ENCODE results near the gene EARS2.

The EARS2 gene

DNA sequence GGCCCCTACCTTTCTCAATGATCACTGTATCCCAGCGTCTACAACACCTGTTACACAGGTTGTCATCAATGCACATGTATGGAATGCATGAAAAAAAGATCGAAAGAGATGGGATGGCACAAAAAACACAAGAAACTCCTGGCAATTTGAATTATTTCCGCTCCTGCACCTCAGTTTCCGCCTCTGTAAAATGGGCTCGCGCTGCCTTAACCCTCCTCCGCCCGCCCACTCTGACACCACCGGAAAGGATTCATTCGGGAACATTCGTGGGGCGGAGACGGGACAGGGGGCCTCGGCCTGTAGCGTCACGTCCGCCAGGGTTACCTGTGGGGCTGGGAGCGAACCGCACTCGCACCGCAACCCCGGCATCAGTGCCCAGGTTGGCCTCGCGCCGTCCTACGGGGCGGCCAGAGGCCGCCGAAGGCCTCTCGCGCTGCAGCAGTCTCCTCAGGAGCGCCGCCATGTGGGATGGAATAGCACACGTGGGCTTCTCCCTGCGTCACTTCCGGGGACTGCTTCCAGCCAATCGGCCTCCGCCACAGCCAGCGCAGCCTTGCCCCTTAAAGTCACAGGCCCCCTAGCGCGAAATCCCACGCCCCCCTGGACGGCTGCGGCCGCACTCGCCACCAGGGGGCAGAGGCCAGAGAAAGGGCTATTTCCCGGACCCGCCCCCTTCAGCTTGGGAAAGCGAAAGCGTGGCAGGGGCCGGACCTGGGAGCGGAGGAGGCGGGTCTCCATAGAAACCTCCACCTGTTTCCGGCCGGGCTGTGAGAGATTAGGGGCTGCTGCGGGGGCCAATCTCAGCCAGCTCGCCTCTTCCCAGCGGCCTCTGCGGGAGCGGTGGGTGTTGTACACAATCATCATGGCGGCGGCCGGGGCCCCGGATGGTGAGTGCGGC, at the start of gene EARS2, which contains the start of gene UBFD1:
TSS of gene EARS2 (minus strand) at position 470 of the 898 bp plus-strand sequence. CDS start at position 463, 7 bp downstream.
TSS of gene UBFD1 (plus strand) at position 847 of the 898 bp plus-strand sequence. CDS start at position 863, 16 bp downstream.
- Histone ChIP-seq H3K9ac (ENCODE audit: insufficient read length, low read depth) (peak within 1 kb of the TSS; percentile 97), H3K4me1 (ENCODE audit: insufficient read depth, insufficient read length) (no peaks in the 10 kb centered on the region), H3K9me3 (ENCODE audit: insufficient read depth, low read length) (no peaks in the 10 kb centered on the region), H3K36me3 (ENCODE audit: insufficient read depth, insufficient read length, low read length) (peaks cover 87% of the 10 kb centered on the region), H3K4me3 (ENCODE audit: insufficient read length, low read depth) (peak within 1 kb of the TSS; percentile 94), H3K27me3 (ENCODE audit: insufficient read depth, insufficient read length) (no peaks in the 10 kb centered on the region)
- TF ChIP-seq YY1 (IDR thresholded peaks at IDR 0.05; ENCODE audit: insufficient read depth, insufficient read length), result peak; percentile 85
- no peak for TF ChIP-seq SUZ12 (IDR thresholded peaks at IDR 0.05; ENCODE audit: extremely low read depth, insufficient read depth, insufficient read length)
- TF ChIP-seq ZNF274 (IDR thresholded peaks at IDR 0.05; ENCODE audit: low read depth, low read length), result no peak
- DNase-seq (ENCODE audit: low read depth, low spot score), result peak; percentile 100

DNA sequence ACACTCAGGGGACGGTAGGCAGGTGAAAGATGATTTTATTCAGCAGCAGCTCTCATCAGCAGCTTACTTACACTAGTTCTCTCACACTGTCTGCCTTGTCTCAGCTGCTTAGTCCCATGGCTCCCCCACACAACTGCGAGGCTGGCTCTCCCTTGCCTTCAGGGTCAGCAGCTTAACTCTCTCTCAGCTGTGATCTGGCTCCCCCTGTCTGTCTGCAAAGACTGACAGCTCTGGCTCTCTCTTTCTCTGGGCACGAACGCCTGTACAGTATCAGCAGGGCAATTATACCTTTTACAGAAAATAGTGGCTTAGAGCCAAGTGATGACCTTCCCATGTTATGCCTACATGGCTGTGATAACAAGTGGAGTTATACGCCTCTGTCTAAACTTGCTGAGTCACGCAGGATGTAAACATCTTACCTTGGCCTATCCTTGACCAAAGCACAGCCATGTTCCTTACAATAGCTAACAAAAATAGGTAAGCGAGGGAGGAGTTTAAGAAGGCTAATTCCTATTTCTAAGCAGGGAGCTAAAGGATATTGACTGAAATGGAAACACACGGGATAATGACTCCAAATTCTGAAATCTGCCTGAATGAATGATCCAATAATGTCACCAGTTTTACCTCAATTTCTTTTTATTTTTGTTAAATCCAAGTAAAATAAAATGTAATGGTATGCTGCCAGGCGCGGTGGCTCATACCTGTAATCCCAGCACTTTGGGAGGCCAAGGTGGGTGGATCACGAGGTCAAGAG, 40.0 kb upstream of the EARS2 start:
- TF ChIP-seq ZNF274 (IDR thresholded peaks at IDR 0.05; ENCODE audit: low read depth, low read length) (no peak), YY1 (IDR thresholded peaks at IDR 0.05; ENCODE audit: insufficient read depth, insufficient read length) (no peak), SUZ12 (IDR thresholded peaks at IDR 0.05; ENCODE audit: extremely low read depth, insufficient read depth, insufficient read length) (no peak)
- peak; percentile 43 for DNase-seq (ENCODE audit: low read depth, low spot score)
- Histone ChIP-seq H3K36me3 (ENCODE audit: insufficient read depth, insufficient read length, low read length) (peaks cover 41% of the 10 kb centered on the region), H3K9me3 (ENCODE audit: insufficient read depth, low read length) (no peaks in the 10 kb centered on the region), H3K4me1 (ENCODE audit: insufficient read depth, insufficient read length) (peaks cover 6% of the 10 kb centered on the region), H3K9ac (ENCODE audit: insufficient read length, low read depth) (peak overlapping the region; percentile 66), H3K4me3 (ENCODE audit: insufficient read length, low read depth) (no peak overlapping the region), H3K27me3 (ENCODE audit: insufficient read depth, insufficient read length) (no peaks in the 10 kb centered on the region)

GRCh38 chr16:23595951-23596720, 39.0 kb upstream of the EARS2 start, which contains the start of gene NDUFAB1:
Gene NDUFAB1, minus strand, starts transcription at chr16:23596316. Its CDS starts 26 bp downstream, at chr16:23596290.
- H3K36me3 ChIP-seq (ENCODE audit: insufficient read depth, insufficient read length, low read length), result peaks cover 42% of the 10 kb centered on the region
- TF ChIP-seq SUZ12 (IDR thresholded peaks at IDR 0.05; ENCODE audit: extremely low read depth, insufficient read depth, insufficient read length) (no peak), ZNF274 (IDR thresholded peaks at IDR 0.05; ENCODE audit: low read depth, low read length) (no peak), YY1 (IDR thresholded peaks at IDR 0.05; ENCODE audit: insufficient read depth, insufficient read length) (peak; percentile 82)
- H3K9ac ChIP-seq (ENCODE audit: insufficient read length, low read depth), result peak within 1 kb of the TSS; percentile 95

DNA sequence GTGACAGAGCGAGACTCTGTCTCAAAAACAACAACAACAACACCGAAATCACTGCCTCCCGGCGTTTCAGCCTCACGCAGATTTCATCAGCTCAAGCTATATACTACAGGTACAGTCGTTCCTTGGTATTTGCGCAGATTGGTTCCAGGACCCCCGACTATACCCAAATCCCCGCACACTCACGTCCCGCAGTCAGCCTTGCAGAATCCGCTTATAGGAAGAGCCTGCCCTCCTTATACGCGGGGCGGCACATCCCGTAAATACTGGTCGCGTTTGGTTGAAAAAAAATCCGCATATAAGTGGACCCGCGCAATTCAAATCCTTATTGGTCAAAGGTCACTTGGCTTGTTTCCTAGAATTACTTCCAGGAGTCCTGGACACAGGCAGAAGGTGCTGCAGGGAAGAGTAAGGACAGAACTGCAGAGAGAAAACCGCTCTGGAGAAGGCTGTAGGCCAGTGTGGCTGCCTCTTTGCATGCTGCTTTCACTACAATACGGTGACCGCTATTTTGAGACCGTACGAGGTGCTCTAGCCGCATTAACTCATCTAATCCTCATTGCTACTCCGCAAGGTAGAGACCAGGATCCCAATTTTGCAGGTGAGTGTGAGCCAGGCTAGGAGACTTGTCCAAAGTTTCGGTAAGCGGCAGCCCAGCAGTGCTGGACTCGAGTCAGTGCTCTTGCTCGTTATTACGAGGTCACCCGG, 38.2 kb upstream of the EARS2 start:
- DNase-seq (ENCODE audit: low read depth, low spot score), result no peak
- peaks cover 3% of the 10 kb centered on the region for H3K4me1 ChIP-seq (ENCODE audit: insufficient read depth, insufficient read length)
- peak overlapping the region; percentile 95 for H3K9ac ChIP-seq (ENCODE audit: insufficient read length, low read depth)
- H3K9me3 ChIP-seq (ENCODE audit: insufficient read depth, low read length), result no peaks in the 10 kb centered on the region
- H3K36me3 ChIP-seq (ENCODE audit: insufficient read depth, insufficient read length, low read length), result peaks cover 46% of the 10 kb centered on the region
- TF ChIP-seq ZNF274 (IDR thresholded peaks at IDR 0.05; ENCODE audit: low read depth, low read length) (no peak), YY1 (IDR thresholded peaks at IDR 0.05; ENCODE audit: insufficient read depth, insufficient read length) (no peak), SUZ12 (IDR thresholded peaks at IDR 0.05; ENCODE audit: extremely low read depth, insufficient read depth, insufficient read length) (no peak)
- no peaks in the 10 kb centered on the region for H3K27me3 ChIP-seq (ENCODE audit: insufficient read depth, insufficient read length)
- H3K4me3 ChIP-seq (ENCODE audit: insufficient read length, low read depth), result peak overlapping the region; percentile 91

More at GRCh38 chr16:23595951-23596720, 39.0 kb upstream of the EARS2 start, which contains the start of gene NDUFAB1:
- no peaks in the 10 kb centered on the region for H3K9me3 ChIP-seq (ENCODE audit: insufficient read depth, low read length)
- H3K4me1 ChIP-seq (ENCODE audit: insufficient read depth, insufficient read length), result peaks cover 6% of the 10 kb centered on the region
- DNase-seq (ENCODE audit: low read depth, low spot score), result peak; percentile 84
- peak within 1 kb of the TSS; percentile 91 for H3K4me3 ChIP-seq (ENCODE audit: insufficient read length, low read depth)
- no peaks in the 10 kb centered on the region for H3K27me3 ChIP-seq (ENCODE audit: insufficient read depth, insufficient read length)

- no peaks in the 10 kb centered on the region for H3K27me3 ChIP-seq (ENCODE audit: insufficient read depth, insufficient read length)
- no peak for DNase-seq (ENCODE audit: low read depth, low spot score)
- TF ChIP-seq SUZ12 (IDR thresholded peaks at IDR 0.05; ENCODE audit: extremely low read depth, insufficient read depth, insufficient read length) (no peak), YY1 (IDR thresholded peaks at IDR 0.05; ENCODE audit: insufficient read depth, insufficient read length) (no peak), ZNF274 (IDR thresholded peaks at IDR 0.05; ENCODE audit: low read depth, low read length) (no peak)
- no peak overlapping the region for H3K4me3 ChIP-seq (ENCODE audit: insufficient read length, low read depth)
- peaks cover 2% of the 10 kb centered on the region for H3K4me1 ChIP-seq (ENCODE audit: insufficient read depth, insufficient read length)
- H3K9me3 ChIP-seq (ENCODE audit: insufficient read depth, low read length), result no peaks in the 10 kb centered on the region
- peaks cover 58% of the 10 kb centered on the region for H3K36me3 ChIP-seq (ENCODE audit: insufficient read depth, insufficient read length, low read length)
- no peak overlapping the region for H3K9ac ChIP-seq (ENCODE audit: insufficient read length, low read depth)
Measured at GRCh38 chr16:23594186-23594585, 37.0 kb upstream of the EARS2 start.

GRCh38 chr16:23590181-23590580, 33.0 kb upstream of the EARS2 start:
- H3K36me3 ChIP-seq (ENCODE audit: insufficient read depth, insufficient read length, low read length), result peaks cover 95% of the 10 kb centered on the region
- no peak for TF ChIP-seq SUZ12 (IDR thresholded peaks at IDR 0.05; ENCODE audit: extremely low read depth, insufficient read depth, insufficient read length)
- TF ChIP-seq ZNF274 (IDR thresholded peaks at IDR 0.05; ENCODE audit: low read depth, low read length), result no peak
- DNase-seq (ENCODE audit: low read depth, low spot score), result no peak

More at GRCh38 chr16:23590181-23590580, 33.0 kb upstream of the EARS2 start:
- Histone ChIP-seq H3K9ac (ENCODE audit: insufficient read length, low read depth) (no peak overlapping the region), H3K4me1 (ENCODE audit: insufficient read depth, insufficient read length) (no peaks in the 10 kb centered on the region), H3K9me3 (ENCODE audit: insufficient read depth, low read length) (no peaks in the 10 kb centered on the region), H3K27me3 (ENCODE audit: insufficient read depth, insufficient read length) (no peaks in the 10 kb centered on the region), H3K4me3 (ENCODE audit: insufficient read length, low read depth) (no peak overlapping the region)
